GM18526 (cell line): ENCODE results near the gene SIGLEC12.

Experiments used
- POLR2A ChIP-seq: IDR thresholded peaks from 3 replicates; pipeline ENCODE4 v1.6.1; 2011; ENCODE audit not compliant: insufficient read length; ENCODE audit errors: extremely low read depth

SIGLEC12 gene

GRCh38 chr19:51501594-51502263 lies at the start of gene SIGLEC12:
TSS of gene SIGLEC12 (minus strand) at chr19:51501800. CDS start at chr19:51501733, 67 bp downstream.
- TF ChIP-seq POLR2A = no peak

DNA sequence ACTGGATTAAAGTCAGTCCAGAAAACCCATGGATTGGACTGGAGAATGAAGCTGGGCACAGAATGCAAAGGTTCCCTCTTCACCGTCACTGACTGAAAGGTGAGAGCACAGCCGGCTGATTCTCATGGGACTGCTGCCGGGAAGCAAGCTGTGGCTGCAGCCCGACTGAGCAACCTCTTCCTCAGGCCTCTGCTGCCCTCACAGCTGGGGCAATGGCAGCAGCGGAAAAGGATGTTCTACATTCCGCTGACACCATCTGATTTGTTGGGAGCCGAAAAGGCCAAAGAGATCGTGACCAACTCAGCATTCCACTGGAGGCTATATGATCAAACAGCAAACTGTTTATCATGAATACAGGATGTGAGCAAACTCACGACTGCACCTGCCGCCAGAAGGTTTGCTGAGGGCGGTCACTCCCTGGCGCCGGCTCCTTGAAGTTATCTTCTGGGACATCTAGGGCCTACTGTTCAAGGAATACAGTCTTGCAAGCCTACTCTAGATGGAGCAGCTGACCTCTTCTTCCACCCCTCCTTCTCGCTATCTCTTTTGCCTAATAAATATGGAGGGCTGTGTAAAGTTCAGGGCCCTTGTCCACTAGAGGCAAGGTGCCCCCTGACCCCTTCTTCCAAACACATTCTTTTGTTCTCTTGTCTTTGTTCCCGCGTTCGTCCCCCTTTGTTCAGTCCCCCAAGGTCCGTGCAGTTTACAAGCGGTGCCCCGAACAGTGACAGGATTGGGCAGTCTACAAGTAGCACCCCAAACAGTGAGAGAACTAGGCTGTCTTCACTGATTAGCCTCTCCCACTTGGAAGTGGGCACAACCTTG lies 49.5 kb upstream of the SIGLEC12 start:
- TF ChIP-seq POLR2A = no peak

GRCh38 chr19:51549533-51550324 lies 48.1 kb upstream of the SIGLEC12 start:
- no peak for TF ChIP-seq POLR2A

DNA sequence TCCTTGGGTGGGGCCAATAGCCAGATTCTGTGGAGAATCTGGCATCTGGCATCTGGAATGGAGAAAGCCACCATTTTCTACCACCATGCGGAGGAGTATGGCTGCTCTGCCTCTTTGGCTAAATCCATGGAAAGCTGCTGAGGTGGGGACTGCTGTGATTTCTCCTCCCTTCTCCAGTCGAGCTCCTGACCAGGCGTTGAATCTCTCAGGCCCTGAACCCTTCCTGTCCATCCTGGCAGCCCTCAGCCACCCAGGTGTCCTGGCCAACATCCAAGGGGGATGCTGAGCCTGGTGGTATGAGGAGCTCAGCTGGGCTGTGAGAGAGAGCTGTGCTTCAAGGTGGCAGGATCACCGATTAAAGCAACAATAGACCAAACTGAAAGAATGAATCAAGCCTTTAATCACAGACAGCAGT lies 47.3 kb upstream of the SIGLEC12 start:
- no peak for TF ChIP-seq POLR2A

GRCh38 chr19:51548213-51548651 lies 46.6 kb upstream of the SIGLEC12 start:
- no peak for TF ChIP-seq POLR2A

GRCh38 chr19:51547397-51548212 lies 46.0 kb upstream of the SIGLEC12 start:
- no peak for TF ChIP-seq POLR2A

DNA sequence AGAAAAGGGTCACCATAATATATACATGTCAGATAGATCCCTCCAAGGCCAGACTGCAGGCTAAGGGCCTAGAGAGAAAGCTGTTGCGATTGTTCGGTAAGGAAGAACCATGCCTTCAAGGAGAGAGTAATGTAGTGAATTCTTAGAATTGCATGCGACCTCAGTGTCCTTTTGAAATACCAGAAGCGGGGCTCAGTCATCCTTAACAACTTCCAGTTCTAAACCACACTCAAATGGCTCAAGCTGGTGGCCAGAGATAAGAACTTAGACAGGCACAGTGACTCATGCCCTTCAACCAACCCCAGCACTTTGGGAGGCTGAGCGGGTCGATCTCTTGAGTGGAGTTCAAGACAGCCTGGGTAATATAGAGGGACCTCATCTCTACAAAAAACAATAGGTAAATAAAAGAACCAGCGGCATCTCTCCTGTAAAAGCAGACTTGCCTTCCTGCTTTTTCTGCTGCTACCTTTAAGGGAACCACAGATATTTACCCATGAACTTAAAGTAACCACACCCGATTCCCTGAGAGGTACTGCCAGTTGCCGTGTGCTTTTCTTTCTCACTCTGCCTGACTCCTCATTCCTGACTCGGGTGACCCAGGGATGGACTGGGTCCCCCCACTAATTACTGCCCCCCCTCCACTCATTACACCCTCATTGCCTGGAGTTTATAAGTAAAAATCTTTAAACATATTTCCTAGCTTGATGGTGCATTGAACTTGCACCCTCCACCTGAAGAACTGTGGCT lies 45.2 kb upstream of the SIGLEC12 start:
- no peak for TF ChIP-seq POLR2A

DNA sequence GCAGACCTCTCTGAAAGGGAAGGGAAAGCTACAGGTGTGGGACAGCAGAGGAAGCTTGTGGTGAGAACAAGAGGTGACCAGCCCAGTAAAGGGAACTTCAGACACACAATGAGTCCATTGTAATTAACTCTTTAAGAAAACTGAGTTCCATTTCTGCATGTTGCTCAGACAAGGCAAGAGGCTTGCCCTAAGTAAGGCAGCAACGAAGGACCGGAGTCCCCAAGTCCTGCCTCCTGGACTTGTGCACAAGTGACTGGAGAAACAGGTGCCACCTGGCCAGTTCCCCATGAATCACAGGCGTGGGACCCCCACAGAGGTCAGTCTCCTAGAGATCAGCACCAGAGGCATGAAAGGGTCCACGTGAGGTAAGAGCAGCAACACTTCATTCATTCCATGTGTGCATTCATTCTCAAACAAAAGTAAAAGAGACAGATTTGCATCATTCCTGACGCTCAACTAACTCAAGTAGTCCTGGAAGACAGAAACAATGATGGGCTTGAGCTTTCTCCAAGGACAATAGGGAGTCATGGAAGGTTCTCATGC lies 44.6 kb upstream of the SIGLEC12 start:
- no peak for TF ChIP-seq POLR2A

DNA sequence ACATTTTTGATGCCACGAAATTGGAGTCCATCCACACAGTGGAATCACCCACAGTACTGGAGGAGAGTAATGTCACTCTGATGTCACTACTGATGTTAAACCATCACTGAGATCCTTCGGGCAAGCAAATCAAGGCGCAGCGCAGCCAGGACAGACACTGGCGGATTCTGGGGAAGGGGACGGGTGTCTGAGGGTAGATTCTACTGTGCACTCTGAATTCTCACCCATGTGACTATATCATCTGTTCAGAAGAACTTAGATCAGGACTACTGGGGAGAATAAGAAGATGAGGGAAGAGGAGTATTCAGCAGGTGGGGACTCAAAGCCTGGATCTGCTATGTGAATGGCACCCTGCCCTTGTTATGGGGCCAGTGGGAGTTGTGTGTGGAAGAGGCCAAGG lies 42.4 kb upstream of the SIGLEC12 start:
- no peak for TF ChIP-seq POLR2A

- TF ChIP-seq POLR2A = no peak
These were observed 41.1 kb upstream of the SIGLEC12 start for GRCh38 chr19:51542699-51543098.

GRCh38 chr19:51541458-51542357 lies 40.1 kb upstream of the SIGLEC12 start:
- TF ChIP-seq POLR2A = no peak

DNA sequence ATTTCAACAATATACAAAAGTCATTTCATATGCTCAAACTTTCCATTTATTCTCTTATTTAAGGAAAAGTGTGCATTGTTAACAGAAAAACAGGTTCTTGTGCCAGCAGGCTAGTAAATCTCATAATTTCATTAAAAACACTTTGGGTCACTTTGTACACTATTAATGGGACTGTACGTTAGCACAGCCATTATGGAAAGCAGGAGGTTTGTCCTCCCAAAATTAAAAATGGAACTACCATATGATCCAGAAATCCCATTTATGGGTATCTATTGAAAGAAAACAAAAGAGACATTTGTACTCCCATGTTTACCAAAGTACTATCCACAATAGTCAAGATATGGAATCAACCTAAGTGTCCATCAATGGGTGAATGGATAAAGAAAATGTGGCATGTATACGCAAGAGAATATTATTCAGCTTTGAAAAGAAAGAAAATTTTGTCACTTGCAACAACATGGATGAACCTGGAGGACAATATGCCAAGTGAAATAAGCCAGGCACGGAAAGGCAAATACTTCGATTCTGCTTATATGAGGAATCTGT lies 38.3 kb upstream of the SIGLEC12 start:
- TF ChIP-seq POLR2A = no peak

DNA sequence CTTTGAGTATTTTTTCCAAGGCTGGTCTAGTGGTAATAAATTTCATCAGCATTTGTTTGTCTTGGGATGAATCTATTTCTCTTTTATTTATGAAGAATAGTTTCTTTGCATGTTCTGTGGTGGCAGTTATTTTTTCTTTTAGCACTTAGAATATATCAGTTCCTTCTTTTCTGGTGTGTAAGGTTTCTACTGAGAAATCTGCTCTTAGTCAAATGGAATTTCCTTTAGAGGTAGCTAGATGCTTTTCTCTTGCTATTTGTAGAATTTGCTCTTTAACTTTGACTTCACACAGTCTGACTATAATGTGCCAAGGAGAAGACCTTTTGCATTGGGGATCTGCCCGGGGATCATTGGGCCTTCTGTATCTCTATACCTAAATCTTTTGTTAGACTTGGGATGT lies 33.9 kb upstream of the SIGLEC12 start:
- no peak for TF ChIP-seq POLR2A
